GM19238 (cell line): Measurements from ENCODE around the gene MPC2.

Experiments used
- DNase-seq: peaks from one replicate; pipeline ENCODE4 v3.0.0; 2011; ENCODE audit warnings: low spot score; ENCODE audit not compliant: insufficient read length

Gene MPC2

GRCh38 chr1:167936930-167937708 is at the start of gene MPC2:
TSS of gene MPC2 (minus strand) at chr1:167937072. CDS start at chr1:167935841, 1,231 bp downstream.
- DNase-seq: peak; percentile 35

- DNase-seq: no peak
These were observed 48.1 kb upstream of the MPC2 start for GRCh38 chr1:167984886-167985489.

GRCh38 chr1:167983797-167984420 is 47.0 kb upstream of the MPC2 start:
- no peak for DNase-seq

- DNase-seq: no peak
These were observed 45.1 kb upstream of the MPC2 start for GRCh38 chr1:167981933-167982332.

- DNase-seq: no peak
These were observed 40.4 kb upstream of the MPC2 start for GRCh38 chr1:167977245-167977644.

- no peak for DNase-seq
These were observed 37.8 kb upstream of the MPC2 start for GRCh38 chr1:167974698-167975097.

DNA sequence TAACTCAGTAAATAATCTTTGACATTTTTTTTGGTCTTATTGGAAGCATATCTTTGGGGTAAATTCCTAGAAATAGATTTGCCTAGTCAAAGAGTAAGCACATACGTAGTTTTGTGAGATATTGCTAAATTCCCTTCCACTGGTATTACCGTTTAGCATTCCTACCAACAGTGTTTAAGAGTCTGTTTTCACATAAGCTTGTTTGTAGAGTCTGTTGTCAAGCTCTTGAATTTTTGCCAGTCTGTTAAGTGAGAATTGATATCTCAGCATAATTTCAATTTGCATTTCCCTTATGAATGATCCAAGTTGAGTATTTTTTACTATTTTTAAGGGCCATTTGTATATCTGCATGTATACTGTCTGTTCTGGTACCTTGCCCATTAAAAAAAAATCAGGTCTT is 37.0 kb upstream of the MPC2 start:
- DNase-seq: no peak

DNA sequence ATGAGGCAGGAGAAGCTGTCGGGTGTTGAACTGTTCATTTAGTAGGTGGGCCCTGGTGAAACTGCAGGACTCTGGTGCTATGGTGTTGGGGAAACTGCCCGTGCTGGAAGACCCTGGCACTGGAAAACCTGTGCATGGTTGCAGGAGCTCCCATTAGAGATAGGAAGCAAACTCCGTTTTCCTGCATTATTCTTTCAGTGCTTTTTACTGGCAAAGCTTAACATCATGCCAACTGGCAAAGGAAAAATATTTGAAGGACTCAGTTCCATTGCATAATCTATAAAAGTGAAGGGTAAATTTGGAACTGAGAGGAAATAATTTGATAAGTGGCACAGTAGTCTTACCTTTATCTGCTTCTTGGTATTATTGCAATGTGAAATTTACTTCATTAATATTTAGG is 31.7 kb upstream of the MPC2 start:
- no peak for DNase-seq

DNA sequence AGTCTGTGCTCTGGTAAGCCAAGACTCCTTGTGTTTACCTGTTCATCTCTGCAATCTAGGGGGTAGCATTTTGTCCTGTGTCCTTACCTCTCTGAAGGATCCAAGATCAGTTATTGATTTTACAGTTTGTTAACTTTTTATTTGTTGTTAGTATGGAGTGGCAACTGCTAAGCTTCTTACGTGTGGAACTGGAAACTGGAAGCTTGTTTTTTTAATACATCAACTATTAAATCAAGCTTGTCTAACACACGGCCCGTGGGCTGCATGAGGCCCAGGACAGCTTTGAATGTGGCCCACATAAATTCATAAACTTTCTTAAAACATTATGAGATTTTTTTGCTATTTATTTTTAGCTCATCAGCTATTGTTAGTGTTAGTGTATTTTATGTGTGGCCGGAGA is 29.2 kb upstream of the MPC2 start:
- DNase-seq: no peak

DNA sequence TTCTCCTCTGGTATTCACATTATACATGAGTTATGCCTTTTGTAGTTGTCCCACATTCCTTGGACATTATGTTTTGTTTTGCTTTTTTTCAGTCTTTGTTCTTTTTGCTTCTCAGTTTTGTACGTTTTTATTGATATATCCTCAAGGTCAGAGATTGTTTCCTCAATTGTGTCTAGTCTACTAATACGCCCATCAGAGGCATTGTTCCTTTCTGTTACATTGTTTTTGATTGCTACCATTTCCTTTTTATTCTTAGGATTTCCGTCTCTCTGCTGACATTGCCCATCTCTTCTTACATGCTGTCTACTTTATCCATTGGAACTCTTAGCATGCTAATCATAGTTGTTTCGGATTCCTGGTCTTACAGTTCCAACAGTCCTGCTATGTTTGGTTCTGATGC is 27.8 kb upstream of the MPC2 start:
- DNase-seq: no peak

- no peak for DNase-seq
These were observed 20.8 kb upstream of the MPC2 start for GRCh38 chr1:167957710-167958109.

DNA sequence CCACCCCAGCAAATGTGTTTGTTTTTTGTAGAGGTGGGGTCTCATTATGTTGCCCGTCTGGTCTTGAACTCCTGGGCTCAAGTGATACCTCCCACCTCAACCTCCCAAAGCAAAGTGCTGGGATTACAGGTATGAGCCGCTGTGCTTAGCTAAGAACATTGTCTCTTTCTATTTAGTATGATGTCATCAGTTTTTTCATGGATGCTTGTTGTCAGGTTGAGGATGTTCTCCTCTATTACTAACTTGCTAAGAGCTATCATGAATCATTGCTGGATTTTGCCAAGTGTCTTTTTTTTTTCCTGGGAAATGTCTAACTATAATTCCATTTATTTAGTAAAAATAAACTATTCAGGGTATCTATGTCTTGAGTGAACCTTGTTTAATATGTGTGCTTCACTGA is 19.0 kb upstream of the MPC2 start:
- DNase-seq: no peak

GRCh38 chr1:167950569-167950968 is 13.7 kb upstream of the MPC2 start:
- DNase-seq: no peak

- DNase-seq: no peak
These were observed 12.9 kb upstream of the MPC2 start for GRCh38 chr1:167949785-167950184.

- no peak for DNase-seq
These were observed 10.9 kb upstream of the MPC2 start for GRCh38 chr1:167947733-167948132.

DNA sequence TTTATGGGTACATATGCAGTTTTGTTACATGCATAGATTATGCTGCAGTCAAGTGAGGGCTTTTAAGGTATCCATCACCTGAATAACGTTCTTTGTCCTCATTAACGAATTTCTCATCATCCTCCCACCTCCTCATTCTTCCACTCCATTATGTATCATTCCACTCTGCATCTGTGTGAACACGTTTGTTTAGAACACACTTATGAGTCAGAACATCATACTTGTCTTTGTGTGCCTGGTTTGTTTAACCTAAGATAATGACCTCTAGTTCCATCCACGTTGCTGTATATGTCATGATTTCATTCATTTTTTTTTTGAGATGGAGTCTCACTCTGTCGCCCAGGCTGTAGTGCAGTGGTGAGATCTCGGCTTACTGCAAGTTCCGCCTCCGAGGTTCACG is 6.7 kb upstream of the MPC2 start:
- DNase-seq: no peak

GRCh38 chr1:167940264-167940663 is 3.4 kb upstream of the MPC2 start:
- DNase-seq: no peak

GRCh38 chr1:167938080-167938636 is 1.3 kb upstream of the MPC2 start:
- DNase-seq: no peak

GRCh38 chr1:167937709-167938010 is 788 bp upstream of the MPC2 start:
- DNase-seq: no peak

DNA sequence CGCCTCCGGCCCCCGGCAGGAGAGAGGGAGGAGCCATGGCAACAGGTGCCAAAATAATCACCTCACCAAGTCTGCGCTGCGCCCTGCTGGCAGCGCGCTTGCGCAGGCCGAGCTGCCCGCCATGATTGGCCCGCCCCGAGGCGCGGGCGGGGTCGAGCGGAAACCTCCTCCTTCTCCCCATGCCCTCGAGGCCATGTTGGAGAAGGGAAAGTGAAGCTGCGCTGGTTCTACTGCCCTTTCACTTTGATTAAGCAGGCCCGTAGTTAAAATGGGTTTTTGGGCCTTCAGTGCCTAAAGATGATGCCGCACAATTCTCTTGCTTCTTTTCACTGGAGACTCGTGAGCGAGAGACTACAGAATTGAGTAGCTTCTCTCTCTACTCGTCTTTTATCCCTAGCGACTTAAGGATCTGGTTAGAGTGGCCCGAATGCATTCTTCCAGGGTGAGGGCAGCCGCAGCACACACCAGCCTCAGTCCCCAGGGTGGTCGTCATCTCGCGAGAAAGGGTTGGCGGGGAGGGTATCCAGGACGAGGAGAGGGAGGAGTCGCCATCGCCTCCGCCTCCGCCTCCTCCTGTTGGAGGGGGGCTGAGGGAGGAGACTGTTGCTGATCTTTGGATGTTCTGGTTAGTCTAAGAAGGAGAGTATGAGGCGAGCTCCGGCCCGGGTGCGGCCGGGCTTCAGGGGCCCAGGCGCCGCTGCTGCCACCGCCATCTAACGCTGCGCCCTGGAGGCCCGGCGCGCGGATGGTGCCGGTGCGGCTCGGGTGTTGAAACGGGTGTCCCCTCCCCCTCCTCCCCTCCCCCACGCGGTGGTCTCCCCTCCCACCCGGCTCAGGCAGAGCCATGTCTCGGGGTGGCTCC is 573 bp downstream of the MPC2 start, which contains the start of gene DCAF6:
TSS of gene DCAF6 (plus strand) at position 616 of the 862 bp plus-strand sequence. CDS start at position 845, 229 bp downstream.
- peak; percentile 91 for DNase-seq
